Measurements from ENCODE around the gene TNNT2. TPM values are rescaled to one million over a fixed set of nuclear protein-coding genes. Genes with fewer than 3 reads are reported as not detected.
A peak's percentile ranks its signal among the peaks of the same experiment; 100 is the strongest.

The TNNT2 gene
- total and polyA plus RNA-seq, 2 of the 8 experiments (the other 6 are each of a cell fraction or from before 2014, with no cell fraction given), result 3.1 to 21.0 TPM

GRCh38 chr1:201391651-201392511 lies 14.4 kb upstream of the TNNT2 start:
- H4K5ac ChIP-seq (ENCODE audit: insufficient read length, low read depth, low read length), result peak overlapping the region; percentile 2
- H3K36me3 ChIP-seq (ENCODE audit: control insufficient read depth in 2 of 4, insufficient read depth in 4 of 4, low read length in 3 of 4), result peaks cover 0 to 4% (median 2%) of the 10 kb centered on the region in 4 experiments; a peak in 2 of 8 replicates
- H3K56ac ChIP-seq (replicated peaks; ENCODE audit: insufficient read length, low read depth, low read length), result no peak overlapping the region
- POLR2A ChIA-PET (ENCODE audit: partially characterized antibody), result interaction anchor here (0.9 to 1.8 kb wide), 4 partner anchors 9 to 18 kb away, joined by 3 to 5 read pairs (median 4); no protein-coding TSS in a partner anchor
- H4K8ac ChIP-seq (ENCODE audit: extremely low read depth, insufficient read depth, low read length), result no peak overlapping the region
- H2AFZ ChIP-seq (ENCODE audit: low read length), result no peak overlapping the region
- peaks cover 5% of the 10 kb centered on the region; the same call in 1 of the 2 replicates for H3K79me1 ChIP-seq (ENCODE audit: low read depth, low read length)
- H4K20me1 ChIP-seq (replicated peaks in 1 of 2; ENCODE audit: control insufficient read depth in 1 of 2, insufficient read depth in 2 of 2, low read length in 2 of 2), result peaks cover 0 to 2% of the 10 kb centered on the region in 2 experiments
- H3K4ac ChIP-seq (replicated peaks; ENCODE audit: insufficient read length, low read depth, low read length), result no peak overlapping the region
- H3K18ac ChIP-seq (ENCODE audit: extremely low read depth, low read length), result no peak overlapping the region
- H3K9ac ChIP-seq (replicated peaks in 1 of 4; ENCODE audit: extremely low read depth in 1 of 4, low read depth in 3 of 4, low read length in 3 of 4), result no peak overlapping the region
- 86% methylated on average over 9 of the region's 9 CpGs; no CpG with 5 or more reads in 1 of the 2 experiments for WGBS, 2 experiments (ENCODE audit: extremely low coverage in 1 of 2, insufficient coverage in 1 of 2, insufficient read length in 1 of 2, insufficient replicate concordance in 2 of 2, low coverage in 1 of 2, low lambda C conversion rate in 2 of 2, missing lambda C conversion rate in 1 of 2)
- H3K4me1 ChIP-seq (replicated peaks in 1 of 4; ENCODE audit: control insufficient read depth in 3 of 4, insufficient read depth in 4 of 4, low read length in 3 of 4), result peaks cover 0 to 11% (median 7%) of the 10 kb centered on the region in 4 experiments; a peak in 5 of 7 replicates
- H4K91ac ChIP-seq (replicated peaks; ENCODE audit: insufficient read length, low read length), result no peak overlapping the region
- H3K4me3 ChIP-seq (ENCODE audit: extremely low read depth in 1 of 4, insufficient read depth in 2 of 4, low read depth in 3 of 4, low read length in 4 of 4), result no peak overlapping the region
- CTCF ChIA-PET (ENCODE audit: partially characterized antibody), result interaction anchor here (0.6 to 15.3 kb wide), 6 partner anchors 13 to 138 kb away, joined by 3 to 268 read pairs (median 4); partner anchors contain the start of gene TNNT2
- H3K23me2 ChIP-seq (ENCODE audit: low read depth, low read length), result 0 out of 2 replicates have a peak, but pooled peaks cover 2% of the 10 kb centered on the region
- H3K4me2 ChIP-seq (ENCODE audit: insufficient read depth in 1 of 2, low read depth in 2 of 2, low read length in 2 of 2), result no peak overlapping the region
- peak overlapping the region; percentile 81; the same call in 1 of the 2 replicates for H2BK15ac ChIP-seq (ENCODE audit: low read length)
- H3K9me3 ChIP-seq (ENCODE audit: insufficient read depth in 2 of 2, low read depth in 1 of 2, low read length in 1 of 2), result no peaks in the 10 kb centered on the region
- no peak overlapping the region for H3K23ac ChIP-seq (ENCODE audit: insufficient read length)
- no peaks in the 10 kb centered on the region for H3K27me3 ChIP-seq (replicated peaks in 1 of 4; ENCODE audit: control insufficient read depth in 3 of 4, extremely low read depth in 1 of 4, insufficient read depth in 3 of 4, low read length in 3 of 4)
- DNase-seq (ENCODE audit: low read depth in 1 of 2, low spot score in 2 of 2) (no peak), FAIRE-seq (no peak)
- no peak overlapping the region for H2BK20ac ChIP-seq (ENCODE audit: low read length)
- H2AK5ac ChIP-seq (ENCODE audit: low read depth, low read length), result 0 out of 2 replicates have a peak overlapping the region, but pooled peaks have one; percentile 57
- H2BK5ac ChIP-seq (ENCODE audit: low read depth, low read length), result no peak overlapping the region
- no peak overlapping the region for H3K14ac ChIP-seq (ENCODE audit: insufficient read length)
- no peak overlapping the region; the same call in 1 of the 2 replicates for H2BK12ac ChIP-seq (ENCODE audit: low read depth, low read length)
- no peak overlapping the region for H3K27ac ChIP-seq (ENCODE audit: low read depth, low read length)
- H2BK120ac ChIP-seq (replicated peaks; ENCODE audit: low read depth, low read length), result no peak overlapping the region
- H3K79me2 ChIP-seq (ENCODE audit: control insufficient read depth in 1 of 2, insufficient read depth in 2 of 2, low read length in 2 of 2), result no peaks in the 10 kb centered on the region; a peak in 1 of 4 replicates
- TF ChIP-seq TAF7 (optimal IDR thresholded peaks at IDR 0.05; ENCODE audit: borderline replicate concordance, low read depth, low read length) (no peak), RBBP5 (IDR thresholded peaks at IDR 0.05; ENCODE audit: borderline replicate concordance, low read depth, low read length) (no peak), SAP30 (IDR thresholded peaks at IDR 0.05; ENCODE audit: insufficient read depth, insufficient replicate concordance, low read length) (no peak), PHF8 (conservative IDR thresholded peaks at IDR 0.05; ENCODE audit: low read depth, low read length) (no peak), BRCA1 (IDR thresholded peaks at IDR 0.05; ENCODE audit: low read depth, low read length) (no peak), KDM4A (IDR thresholded peaks at IDR 0.05; ENCODE audit: low read depth, low read length, severe bottlenecking) (no peak), GTF2F1 (IDR thresholded peaks at IDR 0.05; ENCODE audit: borderline replicate concordance, low read depth, low read length) (no peak), CREB1 (IDR thresholded peaks at IDR 0.05) (no peak), GABPA (IDR thresholded peaks at IDR 0.05; ENCODE audit: borderline replicate concordance, insufficient read depth, low read length) (no peak), RAD21 (IDR thresholded peaks at IDR 0.05 in 1 of 2, conservative IDR thresholded peaks at IDR 0.05 in 1 of 2; ENCODE audit: low read depth in 2 of 2, low read length in 2 of 2) (no peak)

Data from H1 (cell line).